GM12878 (cell line): ENCODE measurements around the gene EVI2B. TPM values are rescaled to one million over a fixed set of nuclear protein-coding genes. Genes with fewer than 3 reads are reported as not detected.

Experiments
- ATAC-seq: fragments of 200-7000 bp; cut with Tn5 transposase; 3 replicates; pipeline ENCODE4 v1.9.1; 2020; ENCODE audit warnings: mild to moderate bottlenecking, moderate library complexity
- BruUV-seq: library from RNA; stranded (reverse); fragments of 400-500 nt; replicated peaks from 2 replicates; lab custom pipeline; 2021; lab: Mats Ljungman, UMichigan
- CTCF ChIA-PET: fragments of 300-600 bp; sonication (Branson Sonifier 250); formaldehyde crosslinking; extraction: SDS; loops from one replicate; lab custom pipeline; 2021; ENCODE audit warnings: inconsistent platforms; lab: Yijun Ruan, JAX
- POLR2A ChIA-PET: fragments of 350-600 bp; formaldehyde crosslinking; extraction: SDS; loops from one replicate; lab custom pipeline; 2021; ENCODE audit warnings: inconsistent platforms; lab: Charles Lee
- RAD21 ChIA-PET: fragments of 300-600 bp; sonication (Branson Sonifier 250); formaldehyde crosslinking; loops from one replicate; lab custom pipeline; 2023; ENCODE audit warnings: antibody characterized with exemption; ENCODE audit not compliant: unreplicated experiment; lab: Charles Lee
- SMC1A ChIA-PET: fragments of 300-600 bp; sonication (Branson Sonifier 250); formaldehyde crosslinking; loops from one replicate; lab custom pipeline; 2023; ENCODE audit not compliant: unreplicated experiment, uncharacterized antibody; lab: Charles Lee
- DNase-seq: peaks from one replicate; pipeline ENCODE4 v3.0.0-alpha.2; 2011; ENCODE audit warnings: low read depth, low spot score
- FAIRE-seq: peaks from 3 replicates; lab custom pipeline; 2011; peaks lifted over from hg19 to GRCh38; lab: Jason Lieb, UNC
- H2AFZ ChIP-seq: 2 replicates; pipeline ENCODE4 v1.6.0; 2011; ENCODE audit warnings: low read depth, low read length, control low read depth; ENCODE audit not compliant: control insufficient read depth
- H3K27ac ChIP-seq: 2 replicates; pipeline ENCODE4 v1.5.1; 2011; ENCODE audit warnings: control low read depth; ENCODE audit not compliant: control insufficient read depth, insufficient read depth
- H3K27me3 ChIP-seq, 2 experiments: replicated peaks in 1 of 2; 2 replicates each; pipeline versions ENCODE4 v1.6.0 to v1.6.1; 2011; ENCODE audit warnings: low read length in 1 of 2; ENCODE audit not compliant: control insufficient read depth in 2 of 2, insufficient read depth in 2 of 2
- H3K36me3 ChIP-seq, 2 experiments: 2 replicates each; pipeline ENCODE4 v1.5.1; 2011; ENCODE audit warnings: low read length in 1 of 2; ENCODE audit not compliant: control insufficient read depth in 2 of 2, insufficient read depth in 2 of 2
- H3K4me1 ChIP-seq: 2 replicates; pipeline ENCODE4 v1.6.1; 2011; ENCODE audit warnings: mild to moderate bottlenecking, low read length, moderate library complexity, mixed read lengths; ENCODE audit not compliant: control insufficient read depth, insufficient read depth
- H3K4me2 ChIP-seq: 2 replicates; pipeline ENCODE4 v1.6.0; 2011; ENCODE audit warnings: control low read depth; ENCODE audit not compliant: control insufficient read depth, insufficient read depth
- H3K4me3 ChIP-seq: fragments of 200-600 bp; sonication (generic); 2 replicates; pipeline ENCODE4 v1.5.1; 2016
- H3K79me2 ChIP-seq: 2 replicates; pipeline ENCODE4 v1.6.0; 2011; ENCODE audit warnings: low read length; ENCODE audit not compliant: control insufficient read depth, insufficient read depth
- H3K9ac ChIP-seq: 2 replicates; pipeline ENCODE4 v1.8.0; 2011; ENCODE audit warnings: low read length, control low read depth, mixed read lengths; ENCODE audit not compliant: control insufficient read depth, insufficient read depth
- H3K9me3 ChIP-seq: replicated peaks from 3 replicates; pipeline ENCODE4 v1.5.1; 2011; ENCODE audit warnings: mild to moderate bottlenecking, low read length; ENCODE audit not compliant: control insufficient read depth, insufficient read depth
- H4K20me1 ChIP-seq: 2 replicates; pipeline ENCODE4 v1.6.0; 2011; ENCODE audit not compliant: control insufficient read depth, insufficient read depth
- BMI1 ChIP-seq: fragments of 450-650 bp; IDR thresholded peaks from 2 replicates; pipeline ENCODE4 v1.6.1; 2016; ENCODE audit warnings: mild to moderate bottlenecking, moderate library complexity, borderline replicate concordance
- POLR2AphosphoS5 ChIP-seq: IDR thresholded peaks from 2 replicates; pipeline ENCODE4 v1.6.1; 2011; ENCODE audit warnings: mild to moderate bottlenecking, low read length, inconsistent platforms
- SKIL ChIP-seq: fragments of 450-650 bp; IDR thresholded peaks from 2 replicates; pipeline ENCODE4 v1.6.1; 2017; ENCODE audit warnings: mild to moderate bottlenecking, low read depth, inconsistent platforms; ENCODE audit not compliant: poor library complexity, severe bottlenecking
- TCF12 ChIP-seq: IDR thresholded peaks from 2 replicates; pipeline ENCODE4 v1.6.1; 2011; ENCODE audit warnings: low read depth, mild to moderate bottlenecking, low read length
- ZSCAN29 ChIP-seq: fragments of 450-650 bp; IDR thresholded peaks from 2 replicates; pipeline ENCODE4 v1.6.1; 2017; ENCODE audit warnings: mild to moderate bottlenecking, moderate library complexity
- WGBS: methylation state at CpG from one replicate; pipeline ENCODE4 v1.1.6; 2016; ENCODE audit warnings: low lambda C conversion rate; ENCODE audit not compliant: insufficient replicate concordance, insufficient coverage; ENCODE audit errors: missing lambda C conversion rate; 5-methylcytosine and 5-hydroxymethylcytosine counted together
- in situ Hi-C: fragments of 300-500 bp; cut with MboI; formaldehyde crosslinking; loops from 9 replicates; pipeline ENCODE4 v1.14.3; 2018; ENCODE audit warnings: mixed read lengths
- intact Hi-C: fragments of 100-400 bp; cut with micrococcal nuclease; formaldehyde crosslinking; loops from one replicate; pipeline ENCODE4 v1.14.2; 2022; ENCODE audit not compliant: unreplicated experiment
- polyA plus RNA-seq, 11 experiments: library from polyadenylated mRNA; depleted of rRNA in 4 of 11; unstranded in 6 of 11; stranded (reverse) in 5 of 11; fragments of >200 nt; fragmentation: Nextera tagmentation in 4 of 11; fragmentation: Illumina TruSeq in 1 of 11; extraction: Ambion mirVana in 4 of 11; extraction: Trizol in 1 of 11; gene quantifications; 1 replicate in 1 of 11; 2 replicates in 10 of 11; pipeline versions ENCODE4 v1.2.1 to v1.2.3, GENCODE V29; 2011 to 2016; ENCODE audit warnings: inconsistent platforms in 2 of 11, missing spikeins in 2 of 11, low read depth in 1 of 11
- total RNA-seq, 4 experiments: library from RNA; depleted of rRNA in 3 of 4; stranded (reverse); fragments of >200 nt in 3 of 4; fragmentation: Illumina TruSeq in 1 of 4; extraction: Trizol in 1 of 4; gene quantifications; 2 replicates each; pipeline versions ENCODE4 v1.2.1 to v1.2.3, GENCODE V29; 2013 to 2021

EVI2B gene
- total and polyA plus RNA-seq, 10 of the 15 experiments (the other 5 are each of a cell fraction or from before 2014, with no cell fraction given), result 26.2 to 195 (median 52.0) TPM

GRCh38 chr17:31269036-31269577 lies 44.7 kb downstream of the EVI2B start:
- no peaks in the 10 kb centered on the region for H4K20me1 ChIP-seq
- in situ Hi-C loops, result no loop called here
- intact Hi-C loops, result no loop called here
- H3K36me3 ChIP-seq, result peaks cover 0 to 15% of the 10 kb centered on the region in 2 experiments; a peak in 2 of 4 replicates
- no peak overlapping the region for H3K4me3 ChIP-seq
- H3K4me1 ChIP-seq, result no peaks in the 10 kb centered on the region
- H3K9me3 ChIP-seq, result no peaks in the 10 kb centered on the region
- FAIRE-seq (no peak), DNase-seq (no peak), ATAC-seq (no peak)
- H3K27me3 ChIP-seq, result no peaks in the 10 kb centered on the region
- WGBS, result 97% methylated on average over 2 of the region's 2 CpGs
- H2AFZ ChIP-seq, result no peak overlapping the region
- no peak overlapping the region for H3K4me2 ChIP-seq
- ChIA-PET CTCF (interaction anchor here (0.9 kb wide), 1 partner anchor 103 kb away, joined by 5 read pairs; no protein-coding TSS in a partner anchor), RAD21 (no interaction called here), POLR2A (no interaction called here), SMC1A (interaction anchor here (0.8 to 0.9 kb wide), 2 partner anchors 101 to 104 kb away, joined by 3 read pairs; no protein-coding TSS in a partner anchor)
- no peak overlapping the region for H3K27ac ChIP-seq
- no peak overlapping the region for H3K9ac ChIP-seq
- no peaks in the 10 kb centered on the region for H3K79me2 ChIP-seq
- TF ChIP-seq TCF12, result no peak
- no peak for TF ChIP-seq POLR2AphosphoS5
- no peak for TF ChIP-seq ZSCAN29
- TF ChIP-seq SKIL, result no peak
- no peak for TF ChIP-seq BMI1
- BruUV-seq, result no TSS peak
